ENCODE results near the gene DUOX1.

- TF ChIP-seq CTCF (IDR thresholded peaks at IDR 0.05) (no peak), POLR2A (IDR thresholded peaks at IDR 0.05) (no peak), POLR2AphosphoS5 (IDR thresholded peaks at IDR 0.05) (no peak)
Measured at GRCh38 chr15:45133561-45133920, 3.7 kb downstream of the DUOX1 start.
